ENCODE results near the gene FYN.

- TF ChIP-seq ATF7 (IDR thresholded peaks at IDR 0.05; ENCODE audit: low read depth) (peak; percentile 54; the same call in 1 of the 2 replicates), ESRRA (IDR thresholded peaks at IDR 0.05; ENCODE audit: low read length) (no peak), E2F4 (IDR thresholded peaks at IDR 0.05; ENCODE audit: low read depth, low read length) (no peak), EP300 (IDR thresholded peaks at IDR 0.05; ENCODE audit: borderline replicate concordance in 1 of 2, control insufficient read depth in 1 of 2, low read depth in 2 of 2, low read length in 2 of 2) (no peak), SMAD1 (IDR thresholded peaks at IDR 0.05; ENCODE audit: low read depth, partially characterized antibody) (no peak), SMC3 (IDR thresholded peaks at IDR 0.05; ENCODE audit: borderline replicate concordance, low read length) (no peak), PBX3 (IDR thresholded peaks at IDR 0.05; ENCODE audit: insufficient replicate concordance, low read depth, low read length) (no peak), RUNX3 (IDR thresholded peaks at IDR 0.05; ENCODE audit: low read length) (no peak)
- TF ChIP-seq, protein P1, sequence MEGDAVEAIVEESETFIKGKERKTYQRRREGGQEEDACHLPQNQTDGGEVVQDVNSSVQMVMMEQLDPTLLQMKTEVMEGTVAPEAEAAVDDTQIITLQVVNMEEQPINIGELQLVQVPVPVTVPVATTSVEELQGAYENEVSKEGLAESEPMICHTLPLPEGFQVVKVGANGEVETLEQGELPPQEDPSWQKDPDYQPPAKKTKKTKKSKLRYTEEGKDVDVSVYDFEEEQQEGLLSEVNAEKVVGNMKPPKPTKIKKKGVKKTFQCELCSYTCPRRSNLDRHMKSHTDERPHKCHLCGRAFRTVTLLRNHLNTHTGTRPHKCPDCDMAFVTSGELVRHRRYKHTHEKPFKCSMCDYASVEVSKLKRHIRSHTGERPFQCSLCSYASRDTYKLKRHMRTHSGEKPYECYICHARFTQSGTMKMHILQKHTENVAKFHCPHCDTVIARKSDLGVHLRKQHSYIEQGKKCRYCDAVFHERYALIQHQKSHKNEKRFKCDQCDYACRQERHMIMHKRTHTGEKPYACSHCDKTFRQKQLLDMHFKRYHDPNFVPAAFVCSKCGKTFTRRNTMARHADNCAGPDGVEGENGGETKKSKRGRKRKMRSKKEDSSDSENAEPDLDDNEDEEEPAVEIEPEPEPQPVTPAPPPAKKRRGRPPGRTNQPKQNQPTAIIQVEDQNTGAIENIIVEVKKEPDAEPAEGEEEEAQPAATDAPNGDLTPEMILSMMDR (IDR thresholded peaks at IDR 0.05 in 2 of 3, conservative IDR thresholded peaks at IDR 0.05 in 1 of 3; ENCODE audit: control insufficient read depth in 2 of 3, extremely low read depth in 1 of 3, insufficient read depth in 1 of 3, low read depth in 3 of 3, low read length in 3 of 3), result peak in 1 of 3 experiments; percentile 4; a peak in 1 of 6 replicates
These were observed 663 bp downstream of the FYN start for GRCh38 chr6:111872401-111873177.
